Measurements from ENCODE around the gene DNAH6.

DNA sequence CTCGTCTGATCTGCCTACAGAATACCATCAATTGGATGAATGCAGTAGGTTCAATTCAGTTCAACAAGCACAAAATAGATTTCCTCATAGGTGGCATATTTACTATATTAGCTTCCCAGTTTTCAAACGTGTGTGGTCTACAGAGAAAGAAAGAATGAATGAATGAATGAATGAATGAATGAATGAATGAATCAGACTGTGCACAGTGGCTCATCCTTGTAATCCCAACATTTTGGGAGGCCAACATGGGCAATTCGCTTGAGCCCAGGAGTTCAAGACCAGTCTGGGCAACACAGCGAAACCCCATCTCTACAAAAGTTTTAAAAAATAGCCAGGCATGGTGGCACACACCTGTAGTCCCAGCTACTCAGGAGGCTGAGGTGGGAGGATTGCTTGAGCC is 269.7 kb downstream of the DNAH6 start:
- TF ChIP-seq, protein P1, sequence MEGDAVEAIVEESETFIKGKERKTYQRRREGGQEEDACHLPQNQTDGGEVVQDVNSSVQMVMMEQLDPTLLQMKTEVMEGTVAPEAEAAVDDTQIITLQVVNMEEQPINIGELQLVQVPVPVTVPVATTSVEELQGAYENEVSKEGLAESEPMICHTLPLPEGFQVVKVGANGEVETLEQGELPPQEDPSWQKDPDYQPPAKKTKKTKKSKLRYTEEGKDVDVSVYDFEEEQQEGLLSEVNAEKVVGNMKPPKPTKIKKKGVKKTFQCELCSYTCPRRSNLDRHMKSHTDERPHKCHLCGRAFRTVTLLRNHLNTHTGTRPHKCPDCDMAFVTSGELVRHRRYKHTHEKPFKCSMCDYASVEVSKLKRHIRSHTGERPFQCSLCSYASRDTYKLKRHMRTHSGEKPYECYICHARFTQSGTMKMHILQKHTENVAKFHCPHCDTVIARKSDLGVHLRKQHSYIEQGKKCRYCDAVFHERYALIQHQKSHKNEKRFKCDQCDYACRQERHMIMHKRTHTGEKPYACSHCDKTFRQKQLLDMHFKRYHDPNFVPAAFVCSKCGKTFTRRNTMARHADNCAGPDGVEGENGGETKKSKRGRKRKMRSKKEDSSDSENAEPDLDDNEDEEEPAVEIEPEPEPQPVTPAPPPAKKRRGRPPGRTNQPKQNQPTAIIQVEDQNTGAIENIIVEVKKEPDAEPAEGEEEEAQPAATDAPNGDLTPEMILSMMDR (conservative IDR thresholded peaks at IDR 0.05 in 1 of 2, IDR thresholded peaks at IDR 0.05 in 1 of 2; ENCODE audit: extremely low read depth in 1 of 2, insufficient read depth in 1 of 2, low read depth in 1 of 2, low read length in 2 of 2) = no peak
- TF ChIP-seq EZH2 (IDR thresholded peaks at IDR 0.05; ENCODE audit: borderline replicate concordance, low read length) = no peak

Data from mammary epithelial cell (primary cell).